Stimulated activated CD8-positive, alpha-beta memory T cell treated with anti-CD3 and anti-CD28 coated beads, Interleukin-15, amount 100 ng/mL, for 24 hours (primary cell): ENCODE measurements around the gene ZNF503.

Experiments used
- DNase-seq: peaks from one replicate; pipeline ENCODE4 v3.0.0-alpha.2; 2020; ENCODE audit warnings: low read depth

Gene ZNF503

GRCh38 chr10:75353183-75353582 is 48.4 kb downstream of the ZNF503 start:
- no peak for DNase-seq

GRCh38 chr10:75352650-75353049 is 48.9 kb downstream of the ZNF503 start:
- DNase-seq, result no peak

- no peak for DNase-seq
Observed at GRCh38 chr10:75351637-75352036, 49.9 kb downstream of the ZNF503 start.

GRCh38 chr10:75350791-75351190 is 50.8 kb downstream of the ZNF503 start:
- DNase-seq, result no peak
